Activated CD8-positive, alpha-beta memory T cell treated with anti-CD3 and anti-CD28 coated beads, Interleukin-2, amount 50 U/mL, for 4 hours (primary cell): ENCODE data around the gene CRELD2.
"Not testable (repeated sequence)": the region's sequence is repeated elsewhere in the genome, so short reads cannot be mapped to it uniquely, and the experiment has no call there.

ENCODE experiments used
- DNase-seq: peaks from one replicate; pipeline ENCODE4 v3.0.0-alpha.2; 2020

CRELD2 gene

DNA sequence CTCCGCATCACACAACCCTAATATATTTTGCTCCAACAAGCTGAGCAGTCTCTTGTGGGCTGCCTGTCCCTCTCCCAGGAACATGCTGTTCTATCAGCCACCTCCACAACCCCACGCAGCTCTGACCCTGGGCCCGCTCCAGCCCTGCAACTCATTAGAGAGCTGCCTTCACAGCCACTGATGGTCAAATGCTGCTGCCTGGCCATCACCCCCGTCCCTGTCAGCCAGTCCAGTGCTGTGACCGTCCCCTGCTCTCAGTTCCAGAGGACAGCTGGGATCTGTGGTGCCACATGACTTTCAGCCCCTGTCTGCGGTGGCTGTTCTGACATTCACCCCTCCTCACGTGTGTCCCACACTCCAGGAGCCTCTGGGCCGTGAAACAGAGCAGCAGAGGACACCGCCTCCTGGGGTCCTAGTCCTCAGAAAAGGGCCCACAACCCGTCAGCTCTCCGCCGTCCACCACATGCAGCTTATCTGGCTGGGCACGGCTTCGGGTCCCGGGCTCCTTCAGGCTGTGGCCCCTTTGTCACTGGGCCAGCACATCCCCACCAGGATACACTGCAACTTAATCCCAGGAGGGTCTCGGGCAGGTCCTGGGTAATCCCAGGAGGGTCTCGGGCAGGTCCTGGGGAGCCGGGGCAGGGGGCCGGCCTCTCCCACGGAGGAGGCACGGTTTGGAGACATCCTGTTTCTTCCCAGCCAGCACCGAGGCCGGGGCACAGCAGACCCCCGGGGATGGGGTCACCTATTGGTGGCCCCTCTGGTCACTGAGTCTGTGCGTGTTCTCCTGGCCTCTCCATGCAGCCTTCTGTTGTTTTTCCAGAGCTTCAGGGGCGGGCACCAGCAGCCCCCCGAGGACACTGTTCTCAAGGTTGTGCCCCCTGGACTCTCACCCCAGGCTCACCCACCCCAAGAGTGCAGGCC is 15.1 kb downstream of the CRELD2 start:
- DNase-seq: no peak

DNA sequence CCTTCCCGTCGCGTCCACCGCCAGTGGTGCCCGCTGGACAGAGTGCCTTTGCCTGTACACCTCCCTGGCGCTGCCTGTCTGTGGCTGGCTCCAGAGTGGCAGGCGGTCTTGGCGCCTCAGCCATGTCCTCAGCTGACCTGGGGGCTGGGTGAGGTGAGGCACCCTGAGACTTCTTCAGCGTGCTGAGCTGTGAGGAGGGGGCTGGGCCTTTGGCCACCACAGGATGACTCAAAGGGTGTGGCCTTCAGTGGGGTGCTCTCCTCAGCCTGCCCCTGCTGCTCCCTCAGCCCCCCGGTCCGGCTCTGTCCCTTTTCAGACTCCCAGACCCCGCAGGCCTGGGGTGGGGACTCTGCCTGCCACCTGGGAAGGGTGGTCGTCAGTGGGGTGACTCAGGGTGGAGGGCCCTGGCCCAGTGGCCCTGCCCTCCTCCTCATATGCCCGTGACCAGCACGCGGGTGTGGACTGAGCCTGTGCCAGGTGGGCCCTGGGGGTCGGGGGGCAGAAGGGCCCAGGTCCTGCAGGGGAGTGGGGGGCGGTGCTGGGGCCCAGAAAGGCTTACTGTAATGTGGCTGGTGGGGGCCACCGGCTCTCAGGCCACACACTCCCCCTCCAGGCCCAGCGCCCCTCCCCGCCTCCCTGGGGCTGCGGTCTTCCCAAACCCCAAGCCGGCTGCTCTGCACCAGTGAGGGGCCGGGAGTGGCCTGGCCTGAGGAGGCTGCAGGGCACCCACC is 15.9 kb downstream of the CRELD2 start:
- no peak for DNase-seq

GRCh38 chr22:49934891-49935557 is 16.6 kb downstream of the CRELD2 start:
- peak; percentile 92 for DNase-seq

GRCh38 chr22:49935561-49935960 is 17.1 kb downstream of the CRELD2 start:
- peak; percentile 51 for DNase-seq

GRCh38 chr22:49936018-49936972 is 17.9 kb downstream of the CRELD2 start:
- DNase-seq: peak; percentile 98

DNA sequence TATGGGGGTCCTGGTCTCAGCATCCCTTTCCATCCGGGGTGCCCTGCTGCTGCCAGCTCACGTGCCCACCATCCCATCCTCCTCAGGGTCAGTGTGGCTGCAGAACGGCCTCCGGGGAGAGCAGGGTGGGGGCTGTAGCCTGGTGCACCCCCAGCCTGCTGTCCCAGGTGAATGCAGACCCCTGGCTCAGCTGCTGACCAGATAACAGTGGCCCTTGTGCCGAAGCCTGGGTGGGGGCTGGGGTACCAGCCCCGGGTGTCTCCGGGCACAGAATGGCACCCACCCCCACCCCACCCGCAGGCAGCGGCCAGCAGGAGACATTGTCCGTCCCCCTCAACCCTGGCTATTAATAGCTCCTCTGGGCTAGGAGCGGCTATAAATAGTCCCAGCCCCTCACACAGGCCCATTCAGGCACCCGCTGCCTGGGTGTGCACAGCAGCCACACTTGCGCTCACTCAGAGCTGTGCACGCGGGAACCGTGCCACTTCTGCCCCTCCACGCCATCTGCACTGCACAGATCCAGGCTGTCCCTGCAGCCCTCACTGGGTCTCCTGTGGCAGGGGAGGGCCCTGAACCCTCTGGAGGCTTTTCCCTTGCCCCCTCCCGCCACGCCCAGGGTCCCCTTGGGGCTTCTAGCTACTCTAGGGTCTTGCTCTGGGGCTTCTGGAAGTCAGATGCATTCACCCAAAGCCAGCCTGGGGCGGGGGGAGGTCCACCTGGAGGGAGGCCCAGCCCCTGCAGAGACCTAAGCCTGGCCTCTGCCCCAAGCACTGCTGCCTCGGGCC is 18.7 kb downstream of the CRELD2 start:
- no peak for DNase-seq

DNA sequence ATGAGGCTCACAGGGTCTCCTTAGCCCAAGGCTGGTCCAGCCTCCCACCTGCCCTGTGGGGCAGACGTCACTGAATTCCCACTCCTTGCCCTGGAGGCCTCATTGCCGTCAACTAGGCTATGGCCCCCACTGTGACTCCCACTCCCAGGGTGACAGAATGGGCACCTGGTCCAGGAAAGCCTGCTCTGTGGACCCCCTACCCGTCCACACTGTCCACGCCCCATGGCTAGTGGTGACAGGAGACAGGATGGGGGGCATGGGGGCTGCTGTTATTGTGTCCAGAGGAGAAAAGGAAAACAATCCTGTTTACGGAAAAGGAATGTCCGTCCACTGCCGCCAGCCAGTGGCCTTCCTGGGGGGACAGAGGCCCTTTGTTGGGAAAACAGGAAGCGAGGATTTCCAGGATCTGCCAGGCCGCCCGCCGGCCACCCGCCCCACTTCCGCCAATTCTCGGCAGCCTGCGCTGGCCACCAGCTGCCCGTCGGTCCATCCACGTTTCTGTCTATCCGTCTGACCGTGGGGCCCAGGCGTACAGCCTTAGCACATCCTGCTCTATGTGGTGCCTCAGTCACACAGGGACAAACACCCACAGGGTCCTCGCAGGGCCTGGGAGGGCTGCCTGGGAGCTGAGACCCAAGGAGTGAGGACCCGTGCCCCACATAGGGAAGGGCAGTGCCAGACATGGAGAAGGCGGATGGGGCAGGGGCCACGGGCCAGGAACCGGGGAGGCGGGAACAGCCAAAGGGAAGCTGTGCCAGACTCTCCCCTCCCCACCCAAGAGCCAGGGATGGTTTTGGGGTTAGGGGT is 19.5 kb downstream of the CRELD2 start:
- DNase-seq: no peak

DNA sequence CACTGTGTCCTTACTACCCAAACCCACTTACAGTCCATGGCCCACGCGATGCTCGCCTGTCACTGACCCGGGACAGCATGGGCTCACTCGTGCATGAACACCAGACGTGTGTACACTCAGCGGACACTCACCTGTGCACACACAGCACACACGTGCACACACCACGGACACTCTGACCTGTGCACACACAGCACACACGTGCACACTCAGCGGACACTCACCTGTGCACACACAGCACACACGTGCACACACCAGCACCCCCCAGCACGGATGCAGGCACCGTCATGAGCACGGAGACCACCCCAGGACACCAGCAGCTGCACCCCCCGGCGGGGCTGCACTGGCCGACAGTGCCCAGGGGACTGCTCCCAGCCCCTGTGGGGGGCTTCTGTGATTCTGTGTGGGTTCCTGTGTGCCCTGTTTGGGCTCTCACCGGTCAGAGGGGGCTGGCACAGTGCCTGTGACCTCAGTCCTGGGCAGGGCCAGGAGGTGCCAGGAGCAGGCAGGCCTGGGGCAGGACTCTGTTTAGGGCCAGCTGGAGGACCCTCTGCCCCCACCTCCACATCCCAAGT is 20.2 kb downstream of the CRELD2 start:
- DNase-seq: no peak

- no peak for DNase-seq
These were observed 23.3 kb downstream of the CRELD2 start for GRCh38 chr22:49941507-49942316.

DNA sequence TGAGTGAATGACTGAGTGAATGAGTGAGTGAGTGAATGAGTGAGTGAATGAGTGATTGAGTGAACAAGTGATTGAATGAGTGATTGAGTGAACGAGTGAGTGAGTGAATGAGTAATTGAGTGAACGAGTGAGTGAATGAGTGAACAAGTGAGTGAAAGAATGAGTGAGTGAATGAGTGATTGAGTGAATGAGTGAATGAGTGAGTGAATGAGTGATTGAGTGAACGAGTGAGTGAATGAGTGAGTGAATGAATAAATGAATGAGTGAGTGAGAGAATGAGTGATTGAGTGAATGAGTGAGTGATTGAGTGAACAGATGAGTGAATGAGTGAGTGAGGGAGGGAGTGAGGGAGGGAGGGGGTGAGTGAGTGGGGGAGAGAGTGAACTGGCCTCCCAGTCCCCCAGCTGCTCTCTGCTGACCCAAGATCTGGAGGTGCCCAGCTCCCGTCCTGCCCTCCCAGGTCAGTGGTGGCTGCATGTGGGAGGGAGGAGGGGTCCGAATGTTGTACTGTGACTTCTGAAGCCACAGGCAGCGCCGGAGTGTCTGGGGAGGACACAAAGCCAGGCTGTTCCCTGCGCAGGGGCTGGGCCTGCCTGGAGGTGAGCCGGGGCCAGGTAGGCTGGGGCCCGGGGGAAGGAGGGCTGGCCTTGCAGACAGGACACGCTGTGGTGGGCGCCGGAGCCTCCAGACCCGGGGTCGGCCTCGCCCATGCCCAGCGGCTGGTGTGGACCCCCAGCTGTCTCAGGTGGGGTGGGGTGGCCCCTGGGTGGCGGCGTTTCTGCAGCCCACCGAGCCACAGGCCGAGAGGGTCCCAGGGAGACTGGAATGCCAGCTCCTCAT is 24.4 kb downstream of the CRELD2 start:
- no peak for DNase-seq

- no peak for DNase-seq
These were observed 25.0 kb downstream of the CRELD2 start for GRCh38 chr22:49943405-49943765.

DNA sequence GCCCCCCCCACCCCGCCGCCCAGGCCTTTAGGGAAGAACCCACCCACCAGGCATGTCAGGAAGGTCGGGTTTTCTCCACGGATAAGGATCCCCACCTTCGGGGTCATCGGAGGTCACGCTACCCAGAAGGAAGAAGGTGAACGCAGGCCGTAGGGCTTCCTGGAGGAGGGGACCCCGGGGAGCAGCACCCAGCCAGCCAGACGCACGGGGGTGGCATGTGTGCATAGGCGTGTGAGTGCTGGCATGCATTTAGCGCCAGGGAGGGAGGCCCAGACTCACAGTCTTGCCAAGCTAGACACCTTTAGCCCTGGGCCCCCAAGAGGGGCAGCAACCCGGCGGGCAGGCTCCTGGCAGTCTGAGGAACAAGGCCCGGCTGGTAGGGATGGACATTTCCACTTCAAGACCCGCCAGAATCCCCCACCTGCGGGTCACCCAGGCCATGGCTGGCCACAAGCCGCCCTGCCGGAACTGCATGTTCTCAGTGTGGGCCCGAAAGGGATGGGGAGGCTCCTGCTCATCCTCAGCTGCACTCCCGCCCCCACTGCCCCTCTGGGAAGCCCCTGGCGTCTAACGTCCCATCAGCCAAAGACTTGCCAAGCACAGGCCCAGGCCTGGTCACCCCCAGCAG is 25.5 kb downstream of the CRELD2 start:
- DNase-seq: no peak

DNA sequence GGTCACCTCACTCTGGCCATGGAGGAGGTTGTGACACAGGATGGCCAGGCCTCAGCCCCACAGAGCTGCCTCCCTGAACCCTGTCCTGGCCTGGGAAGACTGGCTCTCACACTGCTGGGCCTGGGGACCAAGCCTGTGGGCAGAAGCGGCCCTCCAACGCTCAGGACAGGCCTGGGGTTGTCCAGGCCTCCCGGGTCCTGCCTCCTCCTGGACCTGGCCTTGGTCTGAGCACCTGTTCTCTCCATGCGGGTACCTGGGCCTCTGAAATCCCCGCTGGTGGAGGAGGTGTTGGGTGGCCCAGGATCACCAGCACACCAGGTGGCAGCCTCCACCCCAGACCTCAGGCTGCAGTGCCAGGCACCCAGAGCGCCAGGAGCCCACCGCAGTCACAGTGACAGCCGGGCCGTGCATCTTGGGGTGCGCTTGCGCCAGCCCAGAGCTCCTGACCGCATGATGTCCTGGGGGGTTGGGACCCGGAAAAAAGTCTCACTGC is 26.0 kb downstream of the CRELD2 start:
- DNase-seq: no peak

GRCh38 chr22:49945042-49945794 is 26.8 kb downstream of the CRELD2 start:
- not testable (repeated sequence) for DNase-seq

DNA sequence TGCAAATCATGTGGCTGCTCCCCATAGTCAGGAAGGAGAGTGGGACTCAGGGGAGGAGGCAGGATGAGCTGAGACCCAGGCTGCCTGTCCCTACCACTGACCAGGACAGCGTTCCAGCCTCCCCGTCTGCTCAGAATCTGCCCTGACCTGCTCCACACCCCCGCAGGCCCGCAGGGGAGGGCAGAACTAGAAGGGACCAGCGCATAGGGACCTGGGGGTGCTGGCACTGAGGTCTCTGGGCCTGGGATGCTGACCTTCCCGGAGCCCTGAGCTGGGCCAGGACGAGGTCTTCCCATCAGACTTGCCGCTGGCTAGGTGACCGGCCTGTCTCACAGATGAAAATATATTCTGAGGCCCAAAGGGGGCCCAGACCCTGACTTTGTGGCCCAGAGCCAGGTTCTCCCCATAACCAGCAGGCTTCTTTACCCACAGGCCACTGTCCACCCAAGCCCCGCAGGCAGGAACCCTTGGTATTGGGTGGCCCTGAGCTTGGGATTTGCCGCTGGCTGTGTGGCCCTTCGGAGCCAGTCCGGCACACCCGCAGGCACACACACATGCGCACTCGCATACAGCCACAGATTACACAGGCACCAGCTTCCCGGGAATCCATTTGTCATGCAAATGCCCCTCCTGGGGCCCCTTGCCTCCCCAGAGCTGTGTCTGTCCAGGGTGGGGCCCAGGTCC is 28.3 kb downstream of the CRELD2 start:
- DNase-seq: no peak

DNA sequence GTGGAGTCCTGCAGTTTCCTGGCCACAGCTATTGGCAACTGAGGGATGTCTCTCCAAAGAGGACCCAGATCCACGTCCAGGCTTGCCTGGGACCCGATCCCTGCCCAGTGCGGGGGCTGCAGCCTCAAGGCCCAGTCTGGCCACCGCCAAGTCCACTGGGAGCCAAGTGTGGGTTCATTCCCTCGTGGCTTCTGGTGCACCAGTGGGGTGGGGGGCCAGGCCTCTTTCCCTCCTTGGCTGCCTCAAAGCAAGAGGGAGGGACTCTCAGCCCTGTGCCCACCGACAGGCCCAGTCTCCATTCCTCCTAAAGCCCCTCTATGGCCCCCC is 28.8 kb downstream of the CRELD2 start:
- DNase-seq: no peak
